ENCODE results near the gene ZNF750. TPM values are rescaled to one million over a fixed set of nuclear protein-coding genes. Genes with fewer than 3 reads are reported as not detected.

The ZNF750 gene
- total RNA-seq, 2 experiments from 2014 or later: not detected

DNA sequence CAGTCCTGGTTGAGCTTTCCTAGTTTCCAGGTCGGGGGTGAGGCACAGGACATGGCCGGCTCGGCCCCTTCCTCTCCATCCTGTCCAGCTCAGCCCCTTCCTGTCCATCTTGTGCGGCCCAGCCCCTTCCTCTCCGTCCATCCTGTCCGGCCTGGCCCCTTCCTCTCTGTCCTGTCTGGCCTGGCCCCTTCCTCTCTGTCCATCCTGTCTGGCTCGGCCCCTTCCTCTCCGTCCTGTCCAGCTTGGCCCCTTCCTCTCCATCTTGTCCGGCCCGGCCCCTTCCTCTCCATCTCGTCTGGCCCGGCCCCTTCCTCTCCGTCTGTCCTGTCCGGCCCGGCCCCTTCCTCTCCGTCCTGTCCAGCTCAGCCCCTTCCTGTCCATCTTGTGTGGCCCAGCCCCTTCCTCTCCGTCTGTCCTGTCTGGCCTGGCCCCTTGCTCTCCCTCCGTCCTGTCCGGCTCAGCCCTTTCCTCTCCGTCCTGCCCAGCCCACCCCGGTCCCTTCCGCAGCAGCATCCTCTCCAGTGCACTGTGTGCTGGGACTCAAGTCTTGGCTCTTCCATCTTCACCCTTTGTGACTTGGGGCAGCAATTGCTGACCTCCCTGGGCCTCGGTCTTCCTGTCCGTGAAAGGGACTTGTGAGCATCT, 5.5 kb upstream of the ZNF750 start:
- Mint-ChIP-seq H3K9me3 (no peaks in the 10 kb centered on the region), H3K36me3 (ENCODE audit: low read depth) (peaks cover 6% of the 10 kb centered on the region), H3K4me1 (peaks cover 16% of the 10 kb centered on the region), H3K4me3 (no peak overlapping the region), H3K27me3 (no peaks in the 10 kb centered on the region), H3K27ac (no peak overlapping the region)
- DNase-seq: no peak
- ChIA-PET CTCF (interaction anchor here (0.6 kb wide), 1 partner anchor 10 kb away, joined by 5 read pairs; no protein-coding TSS in a partner anchor), POLR2A (no interaction called here)

DNA sequence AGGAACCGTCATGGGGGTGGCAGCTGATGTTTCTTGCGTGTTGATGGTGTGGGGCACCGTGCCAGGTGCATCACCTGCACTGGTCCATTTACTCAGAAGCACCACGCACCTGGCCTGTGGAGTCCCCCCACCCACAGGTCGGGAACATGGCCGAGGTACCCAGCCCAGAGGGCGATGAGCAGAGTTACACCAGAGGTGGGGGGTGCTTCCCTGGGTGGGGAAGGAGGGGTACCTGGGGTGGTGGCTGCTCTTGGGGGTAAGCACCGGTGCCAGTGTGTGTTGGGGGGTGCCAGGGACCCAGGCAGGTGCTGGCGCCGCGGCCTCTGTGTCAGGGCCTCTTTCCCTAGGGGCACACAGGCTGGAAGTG, 5.0 kb upstream of the ZNF750 start:
- H3K36me3 Mint-ChIP-seq (ENCODE audit: low read depth): peaks cover 6% of the 10 kb centered on the region
- H3K4me1 Mint-ChIP-seq: peaks cover 16% of the 10 kb centered on the region
- H3K27me3 Mint-ChIP-seq: no peaks in the 10 kb centered on the region
- H3K9me3 Mint-ChIP-seq: no peaks in the 10 kb centered on the region
- H3K27ac Mint-ChIP-seq: no peak overlapping the region
- H3K4me3 Mint-ChIP-seq: no peak overlapping the region
- DNase-seq: no peak
- ChIA-PET CTCF (interaction anchor here (0.6 to 1.4 kb wide), 4 partner anchors 10 to 31 kb away, joined by 3 to 6 read pairs (median 4); no protein-coding TSS in a partner anchor), POLR2A (no interaction called here)

DNA sequence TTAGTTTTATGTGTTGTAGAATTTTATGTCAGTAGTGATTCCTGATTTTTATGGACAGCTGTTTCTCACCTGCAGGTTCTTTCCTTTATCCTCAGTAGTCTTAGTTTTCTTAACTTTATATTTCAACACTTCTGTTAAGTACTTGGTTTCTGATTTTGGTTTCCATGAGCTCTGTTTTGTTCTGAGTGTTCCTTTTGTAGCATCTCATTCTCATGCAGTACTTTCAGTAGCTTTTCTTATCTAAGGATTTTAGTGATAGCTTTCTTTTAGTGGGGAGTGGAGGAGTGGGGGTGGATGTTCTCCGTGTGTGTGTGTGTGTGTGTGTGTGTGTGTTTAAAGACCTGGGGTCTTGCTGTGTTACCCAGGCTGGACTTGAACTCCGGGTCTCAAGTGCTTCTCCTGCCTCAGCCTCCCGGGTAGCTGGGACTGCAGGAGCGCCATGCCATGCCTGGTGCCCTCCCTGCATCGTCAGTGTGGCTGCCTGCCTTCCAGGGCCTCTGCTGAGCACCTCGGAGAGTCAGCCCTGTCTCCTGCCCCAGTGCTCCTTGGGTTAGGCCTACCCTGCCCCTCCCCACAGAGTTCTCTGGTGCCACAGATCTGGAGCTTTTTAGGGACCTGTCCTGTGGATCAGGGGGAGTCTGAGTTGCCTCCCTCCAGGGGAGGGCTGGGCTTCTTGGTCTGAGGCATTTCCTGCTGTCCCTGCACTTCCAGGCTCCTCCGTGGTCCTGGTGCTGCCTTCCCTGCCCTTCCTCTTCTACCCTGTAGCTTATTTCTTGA, 4.3 kb upstream of the ZNF750 start:
- Mint-ChIP-seq H3K4me3 (no peak overlapping the region), H3K4me1 (peaks cover 11% of the 10 kb centered on the region), H3K9me3 (no peaks in the 10 kb centered on the region), H3K27me3 (no peaks in the 10 kb centered on the region), H3K27ac (no peak overlapping the region), H3K36me3 (ENCODE audit: low read depth) (peaks cover 2% of the 10 kb centered on the region)
- ChIA-PET CTCF (interaction anchor here (0.6 to 1.4 kb wide), 10 partner anchors 9 to 493 kb away, joined by 3 to 6 read pairs (median 3); no protein-coding TSS in a partner anchor), POLR2A (interaction anchor here (0.6 to 0.8 kb wide), 2 partner anchors 173 to 253 kb away, joined by 3 to 6 read pairs; no protein-coding TSS in a partner anchor)
- no peak for DNase-seq

DNA sequence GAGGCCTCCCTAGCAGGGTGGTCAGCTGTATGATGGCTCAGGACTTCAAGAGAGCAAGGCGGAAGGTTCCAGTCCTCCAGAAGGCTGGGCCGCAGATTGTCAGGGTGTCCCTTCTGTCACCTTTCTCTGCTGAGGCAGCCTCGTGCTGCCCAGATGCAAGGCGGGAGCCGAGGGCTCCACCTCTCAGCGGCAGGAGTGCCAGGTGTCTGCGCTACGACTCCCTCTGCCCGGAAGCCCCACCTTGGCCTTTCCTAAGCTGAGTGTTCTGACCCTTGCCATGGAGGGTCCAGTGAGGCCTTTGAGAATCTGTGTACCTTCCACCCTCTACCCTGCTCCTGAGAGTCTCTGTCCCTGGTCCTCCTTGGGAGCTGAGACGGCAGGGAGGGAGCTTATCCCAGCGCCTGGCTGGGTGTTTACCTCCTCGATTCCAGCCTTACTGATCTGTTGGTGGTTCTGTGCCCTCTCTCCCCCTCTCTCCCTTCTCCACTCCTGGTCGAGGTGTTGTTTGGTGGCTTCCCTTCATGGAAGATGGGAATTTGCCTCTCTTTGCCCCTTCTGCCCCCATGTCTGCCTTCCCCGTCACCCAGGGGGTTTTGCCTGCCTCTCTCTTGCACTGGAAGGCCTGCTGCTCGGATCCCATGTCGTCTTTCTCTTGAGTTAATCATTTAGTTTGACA, 2.2 kb upstream of the ZNF750 start:
- Mint-ChIP-seq H3K4me1 (peaks cover 5% of the 10 kb centered on the region), H3K36me3 (ENCODE audit: low read depth) (no peaks in the 10 kb centered on the region), H3K27me3 (no peaks in the 10 kb centered on the region), H3K27ac (no peak overlapping the region), H3K4me3 (no peak overlapping the region), H3K9me3 (no peaks in the 10 kb centered on the region)
- ChIA-PET POLR2A (no interaction called here), CTCF (interaction anchor here (1.0 to 1.2 kb wide), 3 partner anchors 21 to 418 kb away, joined by 3 read pairs; no protein-coding TSS in a partner anchor)
- DNase-seq: no peak

DNA sequence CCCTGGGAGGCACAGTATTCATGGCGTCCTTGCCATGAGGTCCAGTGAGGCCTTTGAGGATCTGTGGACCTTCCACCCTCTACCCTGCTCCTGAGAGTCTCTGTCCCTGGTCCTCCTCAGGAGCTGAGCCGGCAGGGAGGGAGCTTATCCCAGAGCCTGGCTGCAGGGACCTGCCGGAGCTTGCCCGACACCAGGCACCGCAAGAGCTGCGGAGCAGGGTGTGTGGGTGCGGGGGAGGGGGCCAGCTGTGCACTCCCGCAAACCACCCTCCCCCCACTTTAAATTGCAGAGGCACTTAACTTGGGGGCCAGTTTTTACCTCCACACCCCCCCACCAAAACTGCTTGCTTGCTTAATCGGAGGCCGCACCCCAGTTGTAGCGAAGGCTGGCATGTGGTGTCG, 609 bp upstream of the ZNF750 start:
- no peaks in the 10 kb centered on the region for H3K36me3 Mint-ChIP-seq (ENCODE audit: low read depth)
- H3K4me1 Mint-ChIP-seq: peaks cover 6% of the 10 kb centered on the region
- no peak overlapping the region for H3K4me3 Mint-ChIP-seq
- POLR2A ChIA-PET: no interaction called here
- no peak overlapping the region for H3K27ac Mint-ChIP-seq
- H3K27me3 Mint-ChIP-seq: no peaks in the 10 kb centered on the region
- no peak for DNase-seq
- H3K9me3 Mint-ChIP-seq: no peaks in the 10 kb centered on the region
- CTCF ChIA-PET: no interaction called here

DNA sequence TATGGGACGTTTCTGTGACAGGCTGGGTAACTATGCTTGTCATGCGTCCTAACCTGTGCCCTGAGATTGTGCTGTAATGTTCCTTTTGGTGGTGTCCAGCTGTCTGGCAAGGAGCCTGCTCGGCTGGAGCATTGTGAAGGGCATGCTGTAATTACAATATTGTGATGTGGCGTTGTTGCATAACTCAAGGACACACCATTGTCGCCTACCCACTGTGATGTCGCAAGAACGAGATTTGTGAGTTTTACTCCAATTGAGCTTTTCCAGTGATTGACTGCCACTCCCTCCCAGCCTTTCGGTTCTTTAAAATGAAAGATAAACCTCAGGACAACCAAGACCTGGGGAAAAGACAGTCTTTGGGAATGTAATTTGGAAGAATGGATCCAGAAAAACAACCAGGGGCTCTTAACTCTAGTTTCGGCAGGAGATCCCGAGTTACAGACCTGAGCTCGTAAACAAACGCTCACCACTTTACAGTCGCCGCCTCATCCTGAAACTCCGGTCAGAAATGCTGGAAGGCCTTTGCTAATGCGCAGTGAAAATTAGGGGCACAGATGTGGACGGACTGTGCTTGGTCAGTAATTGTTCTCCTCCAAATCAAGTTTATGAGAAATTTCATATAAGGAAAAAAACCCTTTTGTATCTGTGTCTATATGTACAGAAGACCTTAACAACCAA, 1.3 kb downstream of the ZNF750 start:
- H3K4me1 Mint-ChIP-seq: peaks cover 2% of the 10 kb centered on the region
- ChIA-PET CTCF (interaction anchor here (0.9 to 1.5 kb wide), 3 partner anchors 26 to 132 kb away, joined by 3 to 4 read pairs (median 3); no protein-coding TSS in a partner anchor), POLR2A (no interaction called here)
- H3K9me3 Mint-ChIP-seq: no peaks in the 10 kb centered on the region
- H3K36me3 Mint-ChIP-seq (ENCODE audit: low read depth): no peaks in the 10 kb centered on the region
- H3K27me3 Mint-ChIP-seq: no peaks in the 10 kb centered on the region
- no peak for DNase-seq
- no peak overlapping the region for H3K4me3 Mint-ChIP-seq
- no peak overlapping the region for H3K27ac Mint-ChIP-seq

DNA sequence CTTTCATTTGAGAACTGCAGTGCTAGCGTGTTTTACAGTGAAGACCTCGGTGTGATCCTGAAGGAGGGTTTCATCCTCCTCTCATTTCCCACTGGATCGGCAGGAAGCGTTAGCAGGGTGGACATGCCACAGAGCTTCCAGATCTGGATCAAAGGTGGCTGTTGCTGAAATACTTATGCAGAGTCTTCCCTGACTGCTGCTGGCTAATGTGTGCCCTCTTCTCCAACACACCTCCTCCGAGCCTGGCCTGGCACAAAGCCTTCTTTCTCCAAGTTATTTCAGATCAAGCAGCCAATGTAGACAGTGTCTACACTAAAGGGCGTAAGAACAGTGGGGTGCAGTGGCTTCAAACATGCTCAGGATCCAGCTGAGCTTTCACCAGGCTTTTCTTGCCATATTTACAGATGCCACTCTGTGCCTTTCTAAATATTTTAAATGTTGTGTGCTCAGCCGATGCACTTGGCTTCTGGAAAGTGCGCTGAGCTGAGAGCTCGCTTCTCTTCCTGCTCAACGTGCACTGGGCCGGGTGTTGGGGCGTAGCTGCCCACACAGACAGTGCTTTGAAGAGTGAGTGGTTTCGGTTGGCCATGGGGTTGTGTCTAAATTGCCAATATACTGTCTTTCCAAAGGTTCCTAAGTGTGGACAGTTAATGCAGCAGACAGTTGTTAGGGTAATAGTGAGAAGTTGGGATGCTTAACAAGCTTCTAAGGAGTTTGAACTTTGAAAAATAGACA, 2.1 kb downstream of the ZNF750 start:
- Mint-ChIP-seq H3K27ac (no peak overlapping the region), H3K4me3 (no peak overlapping the region), H3K9me3 (no peaks in the 10 kb centered on the region), H3K36me3 (ENCODE audit: low read depth) (no peaks in the 10 kb centered on the region), H3K27me3 (no peaks in the 10 kb centered on the region), H3K4me1 (peaks cover 2% of the 10 kb centered on the region)
- DNase-seq: no peak
- CTCF ChIA-PET: interaction anchor here (0.9 to 1.9 kb wide), 4 partner anchors 20 to 74 kb away, joined by 3 to 5 read pairs (median 4); no protein-coding TSS in a partner anchor
- POLR2A ChIA-PET: no interaction called here

DNA sequence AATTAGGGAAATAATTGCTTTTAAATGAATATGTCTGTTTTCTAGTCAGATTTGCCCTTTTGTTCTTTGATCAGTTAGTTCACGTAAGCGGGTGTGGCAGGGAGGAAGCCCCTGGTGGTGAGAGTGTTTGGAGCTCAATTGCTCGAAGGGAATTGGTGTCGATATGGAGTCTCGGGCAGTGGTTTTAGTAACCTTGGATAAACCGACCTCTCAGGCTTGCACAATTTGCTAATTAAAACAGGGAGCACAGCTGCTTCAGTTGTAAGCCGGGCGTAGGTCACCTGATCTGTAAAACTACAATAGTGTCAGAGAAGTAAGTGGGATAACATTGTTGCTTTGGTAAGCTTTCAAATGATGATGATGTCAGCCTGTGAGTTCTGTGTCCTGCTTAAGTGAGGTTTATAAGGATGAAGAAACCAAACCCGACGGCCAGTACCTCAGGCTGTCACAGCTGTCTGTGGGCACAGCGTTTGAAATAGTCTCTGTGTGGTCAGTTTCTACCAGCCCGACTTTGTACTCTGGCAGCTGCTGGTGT, 2.9 kb downstream of the ZNF750 start:
- Mint-ChIP-seq H3K27me3 (no peaks in the 10 kb centered on the region), H3K36me3 (ENCODE audit: low read depth) (no peaks in the 10 kb centered on the region), H3K4me1 (peaks cover 2% of the 10 kb centered on the region), H3K4me3 (no peak overlapping the region), H3K27ac (no peak overlapping the region), H3K9me3 (no peaks in the 10 kb centered on the region)
- POLR2A ChIA-PET: no interaction called here
- CTCF ChIA-PET: interaction anchor here (0.8 to 1.9 kb wide), 6 partner anchors 11 to 75 kb away, joined by 3 to 5 read pairs (median 3); no protein-coding TSS in a partner anchor
- DNase-seq: no peak

DNA sequence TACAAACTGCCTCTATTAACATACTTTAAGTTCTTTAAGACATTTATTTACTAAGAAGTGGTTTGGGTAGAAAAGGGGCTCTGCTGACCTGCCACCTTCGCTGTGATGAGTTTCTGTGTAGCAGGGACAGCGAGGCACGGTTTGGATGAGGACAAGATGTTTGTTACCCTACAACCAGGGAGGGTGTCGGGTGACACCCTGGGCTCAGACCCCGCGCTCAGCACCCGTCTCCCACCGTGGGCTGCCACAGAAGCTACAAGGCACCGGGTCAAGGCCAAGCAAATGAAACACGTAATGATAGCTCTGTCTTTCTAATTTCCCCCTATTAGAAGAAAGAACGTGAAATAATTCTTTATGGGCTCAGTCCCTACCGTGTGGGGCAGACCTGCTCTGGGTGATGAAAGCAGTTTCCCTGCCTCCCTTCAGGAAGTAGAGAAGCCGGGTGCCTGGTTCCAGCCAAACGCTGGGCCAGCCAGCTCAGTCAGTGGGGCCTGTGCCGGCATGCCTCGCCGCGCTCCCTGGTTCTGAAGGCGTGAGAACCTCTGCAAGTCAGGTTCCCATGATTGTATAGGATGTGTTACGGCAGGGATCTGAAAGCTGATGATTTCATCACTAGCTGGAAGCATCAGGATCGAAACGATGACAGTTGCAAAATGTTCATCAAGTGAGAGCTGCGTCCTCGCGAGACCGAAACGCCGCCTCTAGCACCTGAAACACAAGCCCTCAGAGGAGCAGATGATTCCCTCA, 3.9 kb downstream of the ZNF750 start:
- no peak for DNase-seq
- no peaks in the 10 kb centered on the region for H3K27me3 Mint-ChIP-seq
- peaks cover 2% of the 10 kb centered on the region for H3K4me1 Mint-ChIP-seq
- CTCF ChIA-PET: interaction anchor here (0.8 to 1.9 kb wide), 5 partner anchors 12 to 61 kb away, joined by 3 to 5 read pairs (median 3); no protein-coding TSS in a partner anchor
- no peaks in the 10 kb centered on the region for H3K9me3 Mint-ChIP-seq
- POLR2A ChIA-PET: no interaction called here
- no peaks in the 10 kb centered on the region for H3K36me3 Mint-ChIP-seq (ENCODE audit: low read depth)
- H3K4me3 Mint-ChIP-seq: no peak overlapping the region
- H3K27ac Mint-ChIP-seq: no peak overlapping the region

DNA sequence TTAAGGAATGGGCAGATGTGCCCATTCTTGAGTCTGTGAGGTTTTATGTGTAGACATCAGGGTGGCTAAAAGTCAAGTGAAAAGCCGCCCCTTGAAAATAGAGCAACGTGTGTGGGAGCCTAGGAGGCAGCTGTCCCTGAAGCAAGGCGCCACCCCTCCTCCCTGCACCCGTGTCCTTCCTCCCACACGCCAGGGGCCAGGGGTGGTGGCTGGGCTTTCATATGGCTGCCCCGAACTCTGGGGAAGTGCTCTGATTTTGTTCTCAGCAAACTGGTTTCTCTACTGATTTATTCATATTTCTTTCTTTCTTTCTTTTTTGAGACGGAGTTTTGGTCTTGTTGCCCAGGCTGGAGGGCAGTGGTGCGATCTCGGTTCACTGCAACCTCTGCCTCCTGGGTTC, 4.7 kb downstream of the ZNF750 start:
- Mint-ChIP-seq H3K9me3 (no peaks in the 10 kb centered on the region), H3K4me1 (peaks cover 2% of the 10 kb centered on the region), H3K27me3 (no peaks in the 10 kb centered on the region), H3K36me3 (ENCODE audit: low read depth) (no peaks in the 10 kb centered on the region), H3K4me3 (no peak overlapping the region), H3K27ac (no peak overlapping the region)
- no peak for DNase-seq
- CTCF ChIA-PET: interaction anchor here (0.7 to 1.8 kb wide), 4 partner anchors 9 to 22 kb away, joined by 3 to 6 read pairs (median 5); no protein-coding TSS in a partner anchor
- POLR2A ChIA-PET: no interaction called here

DNA sequence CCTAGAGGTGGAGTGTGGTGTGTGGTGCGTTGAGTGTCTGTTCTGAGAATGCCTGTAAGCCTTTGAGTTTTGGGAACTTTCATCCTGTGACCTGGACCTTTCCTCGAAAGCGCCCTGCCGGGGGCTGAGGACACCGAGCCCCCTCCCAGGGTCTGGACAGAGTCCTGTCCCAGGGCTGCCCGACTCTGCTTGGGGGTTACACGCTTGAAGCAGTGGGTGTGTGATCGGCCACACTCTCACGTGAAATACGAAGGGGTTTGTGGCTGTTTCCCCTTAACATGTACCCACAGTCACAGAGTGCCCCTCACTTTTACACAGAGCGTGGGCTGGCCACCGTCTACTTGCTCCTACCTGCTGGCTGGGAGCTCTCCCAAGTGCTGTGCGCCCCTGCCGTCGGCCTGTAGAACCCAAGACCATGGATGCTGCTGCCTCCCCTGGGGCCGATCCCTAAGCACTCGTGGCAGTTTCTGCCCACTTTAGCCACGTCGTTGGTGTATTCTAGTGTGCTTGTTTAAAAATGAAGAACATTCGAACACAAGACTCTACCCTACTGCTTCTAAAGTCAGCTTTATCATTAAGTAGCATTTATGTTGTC, 6.8 kb downstream of the ZNF750 start:
- ChIA-PET CTCF (interaction anchor here (0.9 kb wide), 1 partner anchor 11 kb away, joined by 3 read pairs; no protein-coding TSS in a partner anchor), POLR2A (no interaction called here)
- peaks cover 8% of the 10 kb centered on the region for H3K36me3 Mint-ChIP-seq (ENCODE audit: low read depth)
- H3K4me1 Mint-ChIP-seq: peaks cover 2% of the 10 kb centered on the region
- H3K9me3 Mint-ChIP-seq: peaks cover 2% of the 10 kb centered on the region
- H3K27me3 Mint-ChIP-seq: no peaks in the 10 kb centered on the region
- H3K27ac Mint-ChIP-seq: peak overlapping the region; percentile 71
- DNase-seq: no peak
- H3K4me3 Mint-ChIP-seq: no peak overlapping the region
